Lung (tissue), 12 donors: ENCODE data around the gene CTXND1. TPM values are rescaled to one million over a fixed set of nuclear protein-coding genes. Genes with fewer than 3 reads are reported as not detected.
A peak's percentile ranks its signal among the peaks of the same experiment; 100 is the strongest.

Source experiments
- ATAC-seq: fragments of 200-7000 bp; cut with Tn5 transposase; one replicate; pipeline ENCODE4 v1.9.1; 2020; ENCODE audit warnings: moderate number of reproducible peaks; ENCODE audit not compliant: insufficient read depth, low FRiP score
- DNase-seq, 3 donors: peaks; one replicate each; pipeline ENCODE4 v3.0.0-alpha.2; 2013 to 2017
- H3K27ac ChIP-seq, 2 donors: one replicate each; pipeline ENCODE4 v1.5.1; 2013; ENCODE audit warnings: mild to moderate bottlenecking in 2 of 2, moderate library complexity in 2 of 2, control low read depth in 1 of 2, inconsistent platforms in 1 of 2, low read depth in 1 of 2, low read length in 1 of 2
- H3K27me3 ChIP-seq, 3 donors: one replicate each; pipeline ENCODE4 v1.5.1; 2013; ENCODE audit warnings: low read length in 2 of 3; ENCODE audit not compliant: control insufficient read depth in 3 of 3, insufficient read depth in 3 of 3
- H3K36me3 ChIP-seq, 4 donors: one replicate each; pipeline ENCODE4 v1.5.1; 2013; ENCODE audit warnings: low read length in 4 of 4, mild to moderate bottlenecking in 1 of 4, moderate library complexity in 1 of 4; ENCODE audit not compliant: control insufficient read depth in 4 of 4, insufficient read depth in 4 of 4
- H3K4me1 ChIP-seq, 5 donors: one replicate each; pipeline ENCODE4 v1.5.1; 2013; ENCODE audit warnings: low read length in 5 of 5, mild to moderate bottlenecking in 2 of 5, moderate library complexity in 1 of 5; ENCODE audit not compliant: control insufficient read depth in 5 of 5, insufficient read depth in 5 of 5
- H3K4me3 ChIP-seq: one replicate; pipeline ENCODE4 v1.5.1; 2013; ENCODE audit warnings: mild to moderate bottlenecking, control low read depth, moderate library complexity
- H3K9ac ChIP-seq, 2 donors: one replicate each; pipeline ENCODE4 v1.5.1; 2013; ENCODE audit warnings: low read length in 2 of 2, control low read depth in 1 of 2; ENCODE audit not compliant: insufficient read depth in 1 of 2
- H3K9me3 ChIP-seq, 4 donors: one replicate each; pipeline ENCODE4 v1.5.1; 2013; ENCODE audit warnings: low read length in 3 of 4, mild to moderate bottlenecking in 1 of 4, moderate library complexity in 1 of 4; ENCODE audit not compliant: control insufficient read depth in 4 of 4, insufficient read depth in 3 of 4
- WGBS, 2 donors: extraction: QIAGEN DNeasy Blood & Tissue Kit; methylation state at CpG; one replicate each; pipeline ENCODE4 v1.1.7; 2013; 5-methylcytosine and 5-hydroxymethylcytosine counted together
- polyA plus RNA-seq, 2 donors: library from polyadenylated mRNA; stranded (reverse); fragments of 200-250 nt; gene quantifications; one replicate each; pipeline ENCODE4 v1.2.1, GENCODE V29; 2013
- total RNA-seq, 2 donors: library from RNA; depleted of rRNA in 1 of 2; stranded (reverse); fragments of >200 nt in 1 of 2; gene quantifications; one replicate each; pipeline ENCODE4 v1.2.1, GENCODE V29; 2014 to 2021
- TF ChIP-seq, protein P1 (sequence below): IDR thresholded peaks from 2 replicates; pipeline ENCODE4 v1.5.1; 2012; ENCODE audit warnings: mild to moderate bottlenecking; ENCODE audit errors: control extremely low read depth, extremely low read depth
- donor health status: control.
- donor health status: control.
- donor health status: Bipolar disorder and iron deficiency.
- donor health status: healthy.
- donor health status: DM: yes; HTN: yes; CAD: no.

CTXND1 gene
- total and polyA plus RNA-seq, 4 donors = 0.10 to 2.4 (median 1.5) TPM

DNA sequence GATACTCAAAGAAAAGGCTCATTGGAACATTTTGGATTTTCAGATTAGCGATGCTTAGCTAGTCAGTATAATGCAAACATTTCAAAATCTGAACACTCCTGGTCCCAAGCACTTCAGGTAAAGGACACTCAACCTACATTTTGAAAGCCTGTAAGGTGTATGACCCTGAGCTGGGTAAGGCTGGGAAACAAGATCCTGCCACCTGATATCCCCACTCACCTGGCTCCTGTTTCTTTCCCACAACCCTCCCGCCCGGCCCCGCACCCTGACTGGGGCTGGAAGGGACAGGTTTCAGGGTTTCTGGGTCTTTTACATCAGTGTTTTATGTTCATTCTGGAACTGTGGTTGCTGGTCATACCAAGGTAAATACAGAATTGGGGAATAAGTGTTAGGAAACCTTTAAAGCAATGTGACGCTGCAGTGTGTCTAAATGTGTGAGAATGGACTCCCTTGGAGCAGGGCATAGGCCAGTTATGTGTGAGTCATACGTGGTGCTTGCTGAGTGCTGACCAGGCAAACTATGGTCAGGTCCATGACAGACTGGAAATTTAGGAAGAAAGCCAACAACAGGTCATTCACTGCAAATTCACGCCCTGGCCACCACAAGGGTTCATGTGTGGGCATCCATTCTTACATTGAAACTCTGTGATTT lies 22.9 kb downstream of the CTXND1 start:
- peak; percentile 58 for ATAC-seq
- H3K4me3 ChIP-seq = no peak overlapping the region
- H3K36me3 ChIP-seq = peaks cover 0 to 6% (median 0%) of the 10 kb centered on the region in 4 donors
- 65 to 80% methylated on average over 7 of the region's 7 CpGs for WGBS, 2 donors
- peaks cover 0 to 37% (median 0%) of the 10 kb centered on the region in 3 donors for H3K27me3 ChIP-seq
- peaks cover 0 to 4% (median 0%) of the 10 kb centered on the region in 5 donors for H3K4me1 ChIP-seq
- DNase-seq = peak in 1 of 3 donors; percentile 42
- TF ChIP-seq, protein P1, sequence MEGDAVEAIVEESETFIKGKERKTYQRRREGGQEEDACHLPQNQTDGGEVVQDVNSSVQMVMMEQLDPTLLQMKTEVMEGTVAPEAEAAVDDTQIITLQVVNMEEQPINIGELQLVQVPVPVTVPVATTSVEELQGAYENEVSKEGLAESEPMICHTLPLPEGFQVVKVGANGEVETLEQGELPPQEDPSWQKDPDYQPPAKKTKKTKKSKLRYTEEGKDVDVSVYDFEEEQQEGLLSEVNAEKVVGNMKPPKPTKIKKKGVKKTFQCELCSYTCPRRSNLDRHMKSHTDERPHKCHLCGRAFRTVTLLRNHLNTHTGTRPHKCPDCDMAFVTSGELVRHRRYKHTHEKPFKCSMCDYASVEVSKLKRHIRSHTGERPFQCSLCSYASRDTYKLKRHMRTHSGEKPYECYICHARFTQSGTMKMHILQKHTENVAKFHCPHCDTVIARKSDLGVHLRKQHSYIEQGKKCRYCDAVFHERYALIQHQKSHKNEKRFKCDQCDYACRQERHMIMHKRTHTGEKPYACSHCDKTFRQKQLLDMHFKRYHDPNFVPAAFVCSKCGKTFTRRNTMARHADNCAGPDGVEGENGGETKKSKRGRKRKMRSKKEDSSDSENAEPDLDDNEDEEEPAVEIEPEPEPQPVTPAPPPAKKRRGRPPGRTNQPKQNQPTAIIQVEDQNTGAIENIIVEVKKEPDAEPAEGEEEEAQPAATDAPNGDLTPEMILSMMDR = no peak
- no peaks in the 10 kb centered on the region for H3K9me3 ChIP-seq
- peak overlapping the region in 1 of 2 donors; percentile 22 for H3K27ac ChIP-seq
- no peak overlapping the region for H3K9ac ChIP-seq

DNA sequence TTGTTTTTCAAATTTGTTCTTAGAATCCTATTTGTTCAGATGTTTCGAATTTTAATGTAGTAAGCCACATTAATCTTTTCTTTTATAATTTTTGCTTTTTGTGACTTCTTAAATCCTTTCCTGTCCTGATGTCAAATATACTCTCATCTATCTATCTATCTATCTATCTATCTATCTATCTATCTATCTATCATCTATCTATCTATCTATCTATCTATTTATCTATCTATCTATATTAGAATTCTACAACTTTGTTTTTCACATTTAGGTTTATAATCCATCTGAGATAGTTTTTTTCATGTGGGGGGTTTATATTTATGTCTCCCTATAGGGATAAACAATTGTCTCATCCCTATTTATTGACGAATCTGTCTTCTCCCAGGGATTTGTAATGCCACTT lies 32.1 kb downstream of the CTXND1 start:
- H3K27ac ChIP-seq = no peak overlapping the region
- no peaks in the 10 kb centered on the region for H3K36me3 ChIP-seq
- WGBS, 2 donors = 90 to 92% methylated on average over 2 of the region's 2 CpGs
- ATAC-seq = no peak
- DNase-seq = no peak
- no peak overlapping the region for H3K9ac ChIP-seq
- TF ChIP-seq, protein P1 = no peak
- peaks cover 0 to 12% (median 0%) of the 10 kb centered on the region in 5 donors for H3K4me1 ChIP-seq
- no peaks in the 10 kb centered on the region for H3K9me3 ChIP-seq
- H3K4me3 ChIP-seq = no peak overlapping the region
- H3K27me3 ChIP-seq = no peaks in the 10 kb centered on the region

DNA sequence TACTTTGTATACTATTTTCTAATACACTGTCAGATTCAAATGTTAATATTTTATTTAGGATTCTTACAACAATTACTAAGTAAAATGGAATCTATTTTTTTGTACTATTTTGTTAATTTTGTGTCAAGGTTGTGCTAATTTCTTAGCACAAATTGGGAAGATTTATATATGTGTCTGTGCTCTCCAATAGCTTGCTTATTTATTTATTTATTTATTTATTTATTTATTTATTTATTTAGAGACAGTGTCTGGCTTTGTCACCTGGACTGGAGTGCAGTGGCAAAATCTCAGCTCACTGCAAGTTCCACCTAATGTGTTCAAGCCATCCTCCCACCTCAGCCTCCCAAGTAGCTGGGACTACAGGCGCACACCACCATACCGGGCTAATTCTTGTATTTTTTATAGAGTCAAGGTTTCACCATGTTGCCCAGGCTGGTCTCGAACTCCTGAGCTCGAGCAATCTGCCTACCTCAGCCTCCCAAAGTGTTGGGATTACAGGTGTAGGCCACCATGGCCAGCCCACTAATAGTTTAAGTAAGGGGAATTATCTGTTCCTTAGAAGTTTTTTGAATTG lies 34.6 kb downstream of the CTXND1 start:
- DNase-seq (no peak), ATAC-seq (no peak)
- no peak overlapping the region for H3K9ac ChIP-seq
- no peak overlapping the region for H3K4me3 ChIP-seq
- H3K36me3 ChIP-seq = no peaks in the 10 kb centered on the region
- no peak overlapping the region for H3K27ac ChIP-seq
- H3K4me1 ChIP-seq = peaks cover 0 to 16% (median 0%) of the 10 kb centered on the region in 5 donors
- TF ChIP-seq, protein P1 = no peak
- WGBS, 2 donors = 91 to 92% methylated on average over 4 of the region's 4 CpGs
- peaks cover 0 to 7% (median 0%) of the 10 kb centered on the region in 4 donors for H3K9me3 ChIP-seq
- H3K27me3 ChIP-seq = no peaks in the 10 kb centered on the region
